NT2/D1 (cell line): ENCODE data around the gene UTP11.

Experiments
- DNase-seq: peaks from one replicate; pipeline ENCODE4 v3.0.0-alpha.2; 2011; ENCODE audit warnings: low read depth, low spot score
- H3K27me3 ChIP-seq: 2 replicates; pipeline ENCODE4 v1.6.0; 2011; ENCODE audit warnings: mild to moderate bottlenecking; ENCODE audit not compliant: insufficient read length, insufficient read depth
- H3K36me3 ChIP-seq: 2 replicates; pipeline ENCODE4 v1.6.1; 2011; ENCODE audit warnings: mild to moderate bottlenecking, low read length, mixed read lengths; ENCODE audit not compliant: insufficient read depth, insufficient read length
- H3K4me1 ChIP-seq: 2 replicates; pipeline ENCODE4 v1.5.1; 2011; ENCODE audit not compliant: insufficient read depth, insufficient read length
- H3K4me3 ChIP-seq: 2 replicates; pipeline ENCODE4 v1.5.1; 2011; ENCODE audit warnings: low read depth; ENCODE audit not compliant: insufficient read length
- H3K9ac ChIP-seq: 2 replicates; pipeline ENCODE4 v1.6.0; 2011; ENCODE audit warnings: low read depth; ENCODE audit not compliant: insufficient read length
- H3K9me3 ChIP-seq: 2 replicates; pipeline ENCODE4 v1.5.1; 2011; ENCODE audit warnings: mild to moderate bottlenecking, low read length; ENCODE audit not compliant: insufficient read depth
- SUZ12 ChIP-seq: IDR thresholded peaks from 2 replicates; pipeline ENCODE4 v1.6.1; 2011; ENCODE audit not compliant: insufficient read length, insufficient read depth; ENCODE audit errors: extremely low read depth
- YY1 ChIP-seq: IDR thresholded peaks from 2 replicates; pipeline ENCODE4 v1.6.1; 2011; ENCODE audit not compliant: insufficient read length, insufficient read depth
- ZNF274 ChIP-seq: IDR thresholded peaks from 2 replicates; pipeline ENCODE4 v1.6.1; 2011; ENCODE audit warnings: mild to moderate bottlenecking, low read depth, low read length

UTP11 gene

DNA sequence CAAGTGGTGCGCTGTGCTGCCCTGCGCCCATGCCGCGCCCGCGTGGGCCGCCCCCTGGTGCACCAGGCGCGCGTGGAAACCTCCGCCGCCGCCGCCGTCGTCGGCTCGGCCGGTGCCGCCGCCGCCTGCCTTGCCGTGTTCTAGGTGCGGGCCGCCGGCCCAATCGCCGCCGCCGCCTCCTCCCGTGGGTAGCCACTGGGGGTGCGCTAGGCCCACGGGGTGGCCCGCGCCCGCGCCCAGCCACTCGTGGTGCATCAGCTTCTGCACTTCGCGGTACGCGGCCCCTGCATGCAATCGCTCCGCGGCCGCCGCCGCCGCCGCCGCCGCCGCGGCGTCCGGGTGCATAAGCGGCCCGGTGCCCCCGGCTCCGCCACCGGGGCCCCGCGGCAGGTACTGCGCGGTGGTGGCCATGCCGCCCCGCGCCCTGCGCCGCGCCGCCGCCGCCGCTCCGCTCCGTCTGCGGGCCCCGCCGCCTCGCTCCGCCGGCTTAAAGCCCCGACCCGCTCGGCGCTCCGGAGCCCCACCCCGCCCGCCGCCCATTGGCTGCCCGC, 33.9 kb downstream of the UTP11 start, which contains the start of gene POU3F1:
Gene POU3F1 (minus strand): TSS at position 461 of the 551 bp plus-strand sequence. CDS start 50 bp downstream, at position 411.
- Histone ChIP-seq H3K36me3 (peaks cover 16% of the 10 kb centered on the region), H3K9me3 (no peaks in the 10 kb centered on the region), H3K4me3 (peak within 1 kb of the TSS; percentile 71), H3K27me3 (peaks cover 53% of the 10 kb centered on the region), H3K9ac (peak within 1 kb of the TSS; percentile 88), H3K4me1 (peaks cover 23% of the 10 kb centered on the region)
- DNase-seq, result no peak
- TF ChIP-seq SUZ12 (peak; percentile 9), YY1 (no peak)

DNA sequence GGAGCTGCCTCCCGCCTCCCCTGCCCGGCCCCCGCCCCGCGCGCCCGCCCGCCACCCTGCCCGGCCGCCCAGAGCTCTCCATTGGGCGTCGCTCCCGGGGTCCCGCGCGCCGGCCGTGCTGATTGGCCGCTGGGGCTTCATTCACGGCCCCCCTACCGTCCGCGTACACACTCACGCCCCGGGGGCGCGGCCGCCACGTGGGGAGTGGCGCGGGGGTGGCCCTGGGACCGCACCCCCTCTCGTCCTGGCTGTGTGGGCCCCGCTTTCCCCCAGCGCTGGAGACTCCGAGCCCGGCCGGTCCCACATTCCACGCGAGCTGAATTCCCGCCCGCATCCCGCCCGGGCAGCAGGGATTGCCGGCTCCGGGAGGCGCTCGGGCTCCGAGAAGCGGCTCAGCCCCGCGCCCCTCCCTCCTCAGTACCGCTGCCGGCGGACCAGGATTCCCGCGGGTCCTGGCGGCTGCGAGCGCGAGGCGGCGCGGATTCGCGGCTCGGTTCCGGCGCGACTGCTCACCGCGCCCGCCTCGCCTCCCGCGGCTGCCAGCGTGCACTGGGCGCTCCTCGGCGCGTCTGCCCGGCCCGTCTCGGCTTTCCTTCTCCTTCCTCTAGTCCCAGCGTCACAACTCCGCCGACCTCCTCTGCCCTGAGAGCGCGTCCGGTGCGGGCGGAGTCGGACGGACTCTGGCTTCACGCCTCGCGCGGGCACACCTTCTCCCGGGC, 34.5 kb downstream of the UTP11 start:
- Histone ChIP-seq H3K9me3 (no peaks in the 10 kb centered on the region), H3K27me3 (peaks cover 53% of the 10 kb centered on the region), H3K36me3 (peaks cover 13% of the 10 kb centered on the region), H3K4me1 (peaks cover 25% of the 10 kb centered on the region), H3K4me3 (peak overlapping the region; percentile 71), H3K9ac (peak overlapping the region; percentile 88)
- DNase-seq, result no peak
- TF ChIP-seq ZNF274, result no peak
- TF ChIP-seq SUZ12, result no peak

DNA sequence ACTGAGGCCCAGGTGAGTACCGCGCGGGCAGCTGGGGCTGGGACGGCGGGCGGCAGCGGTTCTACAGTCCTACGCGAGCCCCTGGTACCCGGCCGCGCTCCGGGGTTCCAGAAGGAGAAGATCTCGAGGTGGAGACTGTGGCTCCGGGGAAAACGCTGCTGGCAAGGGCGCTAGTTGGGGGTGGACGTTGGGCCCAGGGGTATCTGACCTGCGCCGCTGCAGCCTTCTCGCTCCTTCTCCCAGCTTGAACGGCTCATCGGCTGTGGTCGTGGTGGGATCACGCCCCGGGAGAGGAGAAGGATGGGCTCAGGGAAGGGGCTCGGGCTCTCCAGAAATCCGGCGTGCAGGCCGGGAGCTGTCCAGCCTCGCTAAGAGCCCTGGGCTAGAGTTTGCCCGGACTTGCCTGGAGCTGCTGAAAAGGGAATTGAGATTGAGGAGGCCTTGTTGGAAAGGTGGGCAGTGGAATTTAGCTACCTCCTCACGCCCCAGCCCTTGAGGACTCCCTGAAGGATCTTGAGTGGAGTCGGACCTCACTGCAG, 35.1 kb downstream of the UTP11 start:
- Histone ChIP-seq H3K4me3 (peak overlapping the region; percentile 71), H3K4me1 (peaks cover 25% of the 10 kb centered on the region), H3K9ac (peak overlapping the region; percentile 88), H3K9me3 (no peaks in the 10 kb centered on the region), H3K27me3 (peaks cover 53% of the 10 kb centered on the region), H3K36me3 (peaks cover 7% of the 10 kb centered on the region)
- DNase-seq, result no peak
- TF ChIP-seq SUZ12, result no peak
- TF ChIP-seq YY1, result no peak
- TF ChIP-seq ZNF274, result no peak

DNA sequence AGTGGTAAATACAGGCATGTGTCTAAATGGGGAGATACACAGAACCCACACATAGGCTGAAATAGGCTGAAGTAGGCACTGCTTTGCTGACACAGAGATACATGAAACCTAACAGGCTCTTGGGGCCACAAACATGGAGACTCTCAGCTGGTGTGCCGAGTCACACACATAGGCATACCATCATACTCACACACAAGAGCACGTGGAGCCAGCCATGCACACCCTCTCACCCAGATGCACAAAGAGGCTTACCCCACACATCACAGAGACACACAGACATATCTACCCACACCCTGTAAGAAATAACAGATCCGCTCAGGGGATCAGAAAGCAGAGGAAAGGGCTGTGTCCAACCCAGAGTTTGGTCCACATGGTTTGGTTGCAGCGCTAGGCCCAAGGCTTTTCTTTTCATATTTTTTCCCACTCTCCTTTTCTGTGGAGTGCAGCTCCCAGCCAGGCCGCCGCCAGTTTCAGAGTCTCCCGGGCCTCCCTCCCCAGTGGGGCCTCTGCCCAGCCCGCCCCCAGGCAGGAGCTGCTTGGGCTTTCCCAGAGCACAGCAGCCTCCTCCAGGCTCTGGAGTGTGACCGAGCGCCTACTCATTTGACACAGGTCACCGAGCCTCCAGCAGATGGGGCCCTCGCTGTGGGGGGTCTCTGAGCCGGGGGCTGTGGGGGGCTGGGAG, 38.0 kb downstream of the UTP11 start:
- TF ChIP-seq SUZ12, result no peak
- no peak for TF ChIP-seq YY1
- no peak for TF ChIP-seq ZNF274
- H3K4me1 ChIP-seq, result peaks cover 28% of the 10 kb centered on the region
- no peak for DNase-seq

DNA sequence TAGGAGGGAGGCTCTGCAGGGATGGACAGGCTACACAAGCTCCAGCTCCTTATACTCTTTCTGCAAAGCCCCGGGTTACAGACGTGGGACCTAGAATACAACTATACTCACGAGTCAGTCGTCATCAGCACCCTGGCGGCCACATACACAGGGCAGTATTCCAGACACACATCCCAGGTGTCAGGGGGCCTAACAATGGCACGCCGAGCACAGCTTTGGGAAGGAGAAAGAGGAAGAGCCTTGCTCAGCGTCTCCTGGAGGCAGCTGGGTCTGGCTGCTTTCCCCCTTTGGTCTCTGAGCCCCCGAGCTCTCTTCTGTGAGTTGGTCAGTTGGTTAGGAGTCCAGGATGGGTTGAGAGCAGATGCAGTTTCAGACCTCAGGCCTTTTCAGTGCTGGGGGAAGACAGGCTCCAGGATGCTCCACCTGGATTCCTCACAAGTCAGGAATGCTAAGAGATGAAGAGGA, 38.6 kb downstream of the UTP11 start:
- Histone ChIP-seq H3K9ac (no peak overlapping the region), H3K4me1 (peaks cover 27% of the 10 kb centered on the region), H3K27me3 (peaks cover 28% of the 10 kb centered on the region), H3K4me3 (no peak overlapping the region), H3K36me3 (no peaks in the 10 kb centered on the region), H3K9me3 (no peaks in the 10 kb centered on the region)
- TF ChIP-seq ZNF274, result no peak
- TF ChIP-seq YY1, result no peak
- TF ChIP-seq SUZ12, result no peak
- DNase-seq, result no peak

More for the DNA sequence above, 38.0 kb downstream of the UTP11 start:
- Histone ChIP-seq H3K36me3 (no peaks in the 10 kb centered on the region), H3K27me3 (peaks cover 31% of the 10 kb centered on the region), H3K4me3 (no peak overlapping the region), H3K9me3 (no peaks in the 10 kb centered on the region), H3K9ac (no peak overlapping the region)

DNA sequence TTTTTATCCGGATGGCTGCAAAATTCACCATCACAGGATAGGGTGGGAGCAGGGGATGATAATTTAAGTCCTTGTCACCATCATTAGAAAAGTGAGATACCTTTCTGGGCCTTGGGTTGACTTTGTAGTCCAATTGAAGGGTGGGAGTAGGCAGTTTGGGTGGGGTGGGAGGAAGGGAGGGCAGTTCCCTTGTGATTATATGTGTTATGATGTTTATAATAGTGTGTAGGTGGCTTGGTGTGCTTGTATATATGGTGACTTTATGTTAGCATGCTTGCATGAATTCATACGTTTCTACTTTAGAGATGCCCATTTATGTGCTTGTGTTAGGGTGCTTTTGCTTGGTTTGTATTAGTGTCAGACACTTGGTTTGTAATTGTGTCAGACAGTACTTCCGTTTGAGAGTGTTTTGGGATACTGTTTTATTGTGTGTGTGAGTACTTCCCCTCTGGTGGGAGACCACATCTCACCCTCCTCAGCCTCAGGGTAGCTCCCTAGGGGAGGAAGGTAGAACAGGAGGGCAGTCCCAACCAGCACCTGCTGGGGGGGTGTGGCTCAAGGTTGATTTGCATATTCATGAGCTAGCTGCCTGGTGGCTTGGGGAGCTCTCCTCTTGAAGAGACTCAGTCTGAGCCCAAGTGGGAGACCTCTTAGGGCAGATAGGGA, 40.3 kb downstream of the UTP11 start:
- TF ChIP-seq ZNF274 (no peak), YY1 (no peak), SUZ12 (no peak)
- H3K4me3 ChIP-seq, result no peak overlapping the region
- H3K4me1 ChIP-seq, result peaks cover 23% of the 10 kb centered on the region
- DNase-seq, result no peak
- H3K27me3 ChIP-seq, result peaks cover 19% of the 10 kb centered on the region
- no peaks in the 10 kb centered on the region for H3K36me3 ChIP-seq
- no peaks in the 10 kb centered on the region for H3K9me3 ChIP-seq
- H3K9ac ChIP-seq, result no peak overlapping the region
